Upper lobe of left lung (tissue), 6 donors: Measurements from ENCODE around the gene CAPZB. TPM values are rescaled to one million over a fixed set of nuclear protein-coding genes. Genes with fewer than 3 reads are reported as not detected.
A peak's percentile ranks its signal among the peaks of the same experiment; 100 is the strongest.

ENCODE experiments used
- ATAC-seq, 2 donors: fragments of 200-7000 bp; cut with Tn5 transposase; one replicate each; pipeline ENCODE4 v1.9.1; 2022; ENCODE audit warnings: mild to moderate bottlenecking in 2 of 2, moderate library complexity in 2 of 2; ENCODE audit not compliant: low FRiP score in 2 of 2
- DNase-seq, 2 donors: peaks; one replicate each; pipeline ENCODE4 v3.0.0-alpha.2; 2019 to 2020
- H3K27ac ChIP-seq, 4 donors: fragments of 200-600 bp; sonication (generic); one replicate each; pipeline ENCODE4 v1.5.1; 2016 to 2019
- H3K27me3 ChIP-seq, 4 donors: fragments of 200-600 bp; sonication (generic); one replicate each; pipeline ENCODE4 v1.5.1; 2017 to 2019
- H3K36me3 ChIP-seq, 4 donors: fragments of 200-600 bp; sonication (generic); one replicate each; pipeline ENCODE4 v1.5.1; 2016 to 2019
- H3K4me1 ChIP-seq, 4 donors: fragments of 200-600 bp; sonication (generic); one replicate each; pipeline ENCODE4 v1.5.1; 2018 to 2019
- H3K4me3 ChIP-seq, 4 donors: fragments of 200-600 bp; sonication (generic); one replicate each; pipeline ENCODE4 v1.5.1; 2017 to 2019; ENCODE audit warnings: mild to moderate bottlenecking in 2 of 4, moderate library complexity in 1 of 4
- H3K9me3 ChIP-seq, 4 donors: fragments of 200-600 bp; sonication (generic); one replicate each; pipeline ENCODE4 v1.5.1; 2018 to 2019
- CTCF ChIP-seq, 6 experiments: fragments of 450-650 bp in 4 of 6; fragments of 200-600 bp in 2 of 6; sonication (generic) in 2 of 6; IDR thresholded peaks; one replicate each; pipeline ENCODE4 v1.5.1; 2016 to 2019; ENCODE audit warnings: antibody characterized with exemption in 6 of 6
- EP300 ChIP-seq, 4 donors: sonication (generic); formaldehyde crosslinking; IDR thresholded peaks; one replicate each; pipeline ENCODE4 v1.5.1; 2017; ENCODE audit warnings: antibody characterized with exemption in 4 of 4, control low read depth in 2 of 4
- POLR2A ChIP-seq, 4 donors: fragments of 450-650 bp; IDR thresholded peaks; one replicate each; pipeline ENCODE4 v1.5.1; 2016 to 2017; ENCODE audit warnings: antibody characterized with exemption in 4 of 4, mild to moderate bottlenecking in 2 of 4
- POLR2AphosphoS5 ChIP-seq, 2 donors: sonication (generic); formaldehyde crosslinking; IDR thresholded peaks; one replicate each; pipeline ENCODE4 v1.5.1; 2017; ENCODE audit warnings: antibody characterized with exemption in 2 of 2
- WGBS, 2 donors: methylation state at CpG; one replicate each; pipeline ENCODE4 v1.1.5; 2017 to 2018; 5-methylcytosine and 5-hydroxymethylcytosine counted together
- total RNA-seq, 6 donors: library from RNA; depleted of rRNA in 4 of 6; stranded (reverse); fragments of >200 nt in 4 of 6; gene quantifications; one replicate each; pipeline versions ENCODE4 v1.1.0 to v1.2.1, GENCODE V29; 2016 to 2021
- donor health status: DM: no; HTN: no; CAD: no; lungs with moderate emphysema.
- donor health status: DM: no; HTN: yes; CAD: no; lungs with severe emphysema.

Gene CAPZB
- total RNA-seq, 6 donors from 2014 or later = 96.4 to 303 (median 144) TPM

- H3K36me3 ChIP-seq = peaks cover 0 to 35% (median 16%) of the 10 kb centered on the region in 4 donors
- peaks cover 40 to 59% (median 40%) of the 10 kb centered on the region in 4 donors for H3K4me1 ChIP-seq
- H3K27ac ChIP-seq = peak overlapping the region in 1 of 4 donors; percentile 54
- no peaks in the 10 kb centered on the region for H3K27me3 ChIP-seq
- no peak for ATAC-seq
- WGBS, 2 donors = 80 to 83% methylated on average over 4 of the region's 4 CpGs
- no peak overlapping the region for H3K4me3 ChIP-seq
- no peak for DNase-seq
- H3K9me3 ChIP-seq = no peaks in the 10 kb centered on the region
- TF ChIP-seq CTCF (IDR thresholded peaks at IDR 0.05) (no peak), POLR2A (IDR thresholded peaks at IDR 0.05) (no peak)
These were observed 98.3 kb downstream of the CAPZB start for GRCh38 chr1:19387045-19387467.

- 53 to 57% methylated on average over 8 to 15 of the region's 15 CpGs for WGBS, 2 donors
- DNase-seq = peak in 1 of 2 donors; percentile 80
- peak; percentile 70 to 80 for ATAC-seq
- TF ChIP-seq POLR2A (IDR thresholded peaks at IDR 0.05) = no peak
- no peak for TF ChIP-seq POLR2AphosphoS5 (IDR thresholded peaks at IDR 0.05)
- H3K27me3 ChIP-seq = no peaks in the 10 kb centered on the region
- H3K4me3 ChIP-seq = no peak overlapping the region
- H3K36me3 ChIP-seq = peaks cover 0 to 42% (median 20%) of the 10 kb centered on the region in 4 donors
- peaks cover 30 to 49% (median 31%) of the 10 kb centered on the region in 4 donors for H3K4me1 ChIP-seq
- no peaks in the 10 kb centered on the region for H3K9me3 ChIP-seq
- H3K27ac ChIP-seq = peak overlapping the region; percentile 32 to 58 (median 47)
These were observed 99.3 kb downstream of the CAPZB start for GRCh38 chr1:19385869-19386591.

GRCh38 chr1:19385221-19385620 is 100.1 kb downstream of the CAPZB start:
- H3K27me3 ChIP-seq = no peaks in the 10 kb centered on the region
- no peak overlapping the region for H3K4me3 ChIP-seq
- no peaks in the 10 kb centered on the region for H3K9me3 ChIP-seq
- DNase-seq (no peak), ATAC-seq (no peak)
- TF ChIP-seq POLR2A (IDR thresholded peaks at IDR 0.05) (no peak), EP300 (IDR thresholded peaks at IDR 0.05) (no peak), POLR2AphosphoS5 (IDR thresholded peaks at IDR 0.05) (no peak), CTCF (IDR thresholded peaks at IDR 0.05) (no peak)
- 91 to 94% methylated on average over 9 of the region's 9 CpGs for WGBS, 2 donors
- H3K27ac ChIP-seq = peak overlapping the region; percentile 32 to 58 (median 47)
- H3K4me1 ChIP-seq = peaks cover 22 to 41% (median 23%) of the 10 kb centered on the region in 4 donors
- H3K36me3 ChIP-seq = peaks cover 0 to 48% (median 24%) of the 10 kb centered on the region in 4 donors

- WGBS, 2 donors = 92 to 94% methylated on average over 7 of the region's 7 CpGs
- no peak for ATAC-seq
- Histone ChIP-seq H3K4me1 (peaks cover 17 to 36% (median 20%) of the 10 kb centered on the region in 4 donors), H3K4me3 (no peak overlapping the region), H3K36me3 (peaks cover 0 to 52% (median 29%) of the 10 kb centered on the region in 4 donors), H3K27me3 (no peaks in the 10 kb centered on the region), H3K9me3 (no peaks in the 10 kb centered on the region), H3K27ac (peak overlapping the region in 2 of 4 donors; percentile 48 to 58)
- no peak for TF ChIP-seq POLR2AphosphoS5 (IDR thresholded peaks at IDR 0.05)
- TF ChIP-seq CTCF (IDR thresholded peaks at IDR 0.05) = no peak
- no peak for TF ChIP-seq POLR2A (IDR thresholded peaks at IDR 0.05)
- no peak for TF ChIP-seq EP300 (IDR thresholded peaks at IDR 0.05)
- no peak for DNase-seq
These were observed 100.6 kb downstream of the CAPZB start for GRCh38 chr1:19384772-19385187.

- TF ChIP-seq EP300 (IDR thresholded peaks at IDR 0.05) (no peak), CTCF (IDR thresholded peaks at IDR 0.05) (no peak), POLR2AphosphoS5 (IDR thresholded peaks at IDR 0.05) (no peak), POLR2A (IDR thresholded peaks at IDR 0.05) (no peak)
- no peaks in the 10 kb centered on the region for H3K27me3 ChIP-seq
- ATAC-seq (peak in 1 of 2 donors; percentile 23), DNase-seq (no peak)
- peak overlapping the region in 1 of 4 donors; percentile 48 for H3K27ac ChIP-seq
- WGBS, 2 donors = 66 to 75% methylated on average over 4 of the region's 4 CpGs
- peaks cover 15 to 33% (median 19%) of the 10 kb centered on the region in 4 donors for H3K4me1 ChIP-seq
- H3K9me3 ChIP-seq = no peaks in the 10 kb centered on the region
- no peak overlapping the region for H3K4me3 ChIP-seq
- H3K36me3 ChIP-seq = peaks cover 0 to 55% (median 33%) of the 10 kb centered on the region in 4 donors
These were observed 101.2 kb downstream of the CAPZB start for GRCh38 chr1:19384113-19384512.
